GM18858 (cell line): Measurements from ENCODE around the gene PRKCE.
A peak's percentile ranks its signal among the peaks of the same experiment; 100 is the strongest.

Experiments
- ATAC-seq: cut with Tn5 transposase; IDR thresholded peaks from one replicate; pipeline ENCODE4 v1.9.1; 2021; ENCODE audit not compliant: unreplicated experiment

PRKCE gene

GRCh38 chr2:45830322-45830721 lies 178.8 kb downstream of the PRKCE start:
- ATAC-seq, result no peak

GRCh38 chr2:45833301-45833967 lies 182.0 kb downstream of the PRKCE start:
- ATAC-seq, result peak; percentile 22

- ATAC-seq, result peak; percentile 70
Observed at GRCh38 chr2:45833968-45834344, 182.5 kb downstream of the PRKCE start.

GRCh38 chr2:45834372-45834771 lies 182.9 kb downstream of the PRKCE start:
- ATAC-seq, result no peak

- ATAC-seq, result no peak
Observed at GRCh38 chr2:45834858-45835257, 183.4 kb downstream of the PRKCE start.

- no peak for ATAC-seq
Observed at GRCh38 chr2:45836316-45836715, 184.8 kb downstream of the PRKCE start.

GRCh38 chr2:45836740-45837139 lies 185.3 kb downstream of the PRKCE start:
- ATAC-seq, result no peak

GRCh38 chr2:45837812-45838341 lies 186.4 kb downstream of the PRKCE start:
- no peak for ATAC-seq

GRCh38 chr2:45839508-45840251 lies 188.2 kb downstream of the PRKCE start:
- no peak for ATAC-seq

- ATAC-seq, result no peak
Observed at GRCh38 chr2:45840481-45840880, 189.0 kb downstream of the PRKCE start.

- ATAC-seq, result no peak
Observed at GRCh38 chr2:45841752-45842407, 190.4 kb downstream of the PRKCE start.

GRCh38 chr2:45843136-45843535 lies 191.7 kb downstream of the PRKCE start:
- ATAC-seq, result peak; percentile 44

GRCh38 chr2:45844796-45845457 lies 193.5 kb downstream of the PRKCE start:
- ATAC-seq, result no peak

- ATAC-seq, result no peak
Observed at GRCh38 chr2:45845566-45845965, 194.1 kb downstream of the PRKCE start.

- no peak for ATAC-seq
Observed at GRCh38 chr2:45849491-45850283, 198.2 kb downstream of the PRKCE start.

GRCh38 chr2:45850558-45850957 lies 199.1 kb downstream of the PRKCE start:
- ATAC-seq, result no peak

GRCh38 chr2:45851111-45851510 lies 199.6 kb downstream of the PRKCE start:
- ATAC-seq, result no peak

GRCh38 chr2:45851576-45852304 lies 200.3 kb downstream of the PRKCE start:
- no peak for ATAC-seq

- peak; percentile 73 for ATAC-seq
Observed at GRCh38 chr2:45852450-45853150, 201.1 kb downstream of the PRKCE start.
